GM12865 (cell line): ENCODE results near the gene MGAT5.

Experiments used
- DNase-seq: peaks from one replicate; pipeline ENCODE4 v3.0.0; 2010; ENCODE audit warnings: low read depth
- H3K4me3 ChIP-seq: 2 replicates; pipeline ENCODE4 v1.5.1; 2011; ENCODE audit warnings: mild to moderate bottlenecking, low read depth, low read length, control low read depth
- CTCF ChIP-seq: IDR thresholded peaks from 2 replicates; pipeline ENCODE4 v1.5.1; 2011; ENCODE audit warnings: low read length, control low read depth, low read depth, inconsistent platforms; ENCODE audit not compliant: insufficient read depth; ENCODE audit errors: missing control alignments

MGAT5 gene

GRCh38 chr2:134306521-134306920 is 52.6 kb downstream of the MGAT5 start:
- no peak for DNase-seq
- no peak overlapping the region for H3K4me3 ChIP-seq
- TF ChIP-seq CTCF, result no peak

DNA sequence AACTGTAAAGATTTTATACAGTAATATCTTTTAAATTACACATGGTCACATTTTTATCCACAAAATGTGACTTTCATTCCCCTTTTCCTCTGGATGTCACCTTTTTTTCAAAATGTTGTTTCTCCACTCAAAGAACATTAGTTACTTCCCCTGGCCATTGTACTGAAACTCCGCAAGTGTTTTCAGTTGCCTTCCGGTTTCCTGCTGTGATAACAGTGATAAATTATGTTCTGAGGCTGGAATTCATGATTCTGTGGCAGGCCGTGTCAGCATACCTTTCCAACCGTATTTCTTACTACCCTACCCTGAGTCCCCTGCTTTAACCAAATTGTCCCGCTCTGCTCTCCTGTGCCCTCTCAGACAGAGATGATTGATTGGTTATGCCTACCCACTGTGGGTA is 53.5 kb downstream of the MGAT5 start:
- DNase-seq, result no peak
- no peak overlapping the region for H3K4me3 ChIP-seq
- no peak for TF ChIP-seq CTCF

GRCh38 chr2:134308474-134309385 is 54.9 kb downstream of the MGAT5 start:
- no peak for DNase-seq
- no peak for TF ChIP-seq CTCF
- H3K4me3 ChIP-seq, result no peak overlapping the region

DNA sequence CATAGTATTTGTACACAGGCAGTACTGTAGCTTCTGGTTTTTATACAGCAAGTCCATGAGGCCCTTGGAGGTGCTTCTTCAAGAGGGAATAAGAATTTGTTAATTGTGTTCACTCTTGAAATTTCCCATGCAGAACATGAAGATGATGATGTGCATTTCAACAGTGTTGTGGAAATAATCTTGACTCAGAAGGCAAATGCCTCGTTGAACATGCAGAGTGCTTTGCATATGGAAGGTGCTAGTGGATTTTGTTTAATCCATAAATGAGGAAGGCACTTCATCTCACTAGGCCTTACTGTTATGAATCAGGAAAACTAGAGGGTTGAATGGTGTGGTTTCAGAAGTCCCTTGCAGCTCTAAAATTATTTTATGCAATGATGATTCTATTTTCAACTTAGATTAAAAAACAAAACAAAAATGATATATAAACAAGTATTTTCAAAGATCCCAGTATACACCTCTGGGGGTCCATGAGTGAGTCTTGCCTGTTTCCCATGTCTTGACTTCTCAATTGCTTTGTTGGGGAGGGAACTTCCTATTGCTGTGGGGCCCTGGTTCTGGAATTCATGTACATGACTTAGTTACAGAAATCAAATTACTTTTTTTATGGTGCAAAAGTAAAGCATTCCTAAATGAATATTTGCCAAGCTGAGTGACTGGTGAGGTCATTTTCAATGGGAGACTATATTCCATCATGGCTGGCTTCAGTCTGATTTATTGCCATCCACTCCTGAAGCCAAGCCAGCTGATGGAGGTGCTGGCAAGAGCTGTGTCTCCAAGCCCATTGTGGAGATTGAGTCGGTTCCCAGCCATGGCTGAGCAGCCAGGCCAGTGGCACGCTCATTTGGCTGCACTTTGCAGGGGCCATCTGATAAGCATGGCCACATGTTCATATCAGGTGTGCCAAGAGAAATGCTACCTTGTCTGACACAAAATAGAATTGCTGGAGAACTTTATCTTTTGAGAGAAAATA is 56.5 kb downstream of the MGAT5 start:
- H3K4me3 ChIP-seq, result no peak overlapping the region
- no peak for TF ChIP-seq CTCF
- no peak for DNase-seq

DNA sequence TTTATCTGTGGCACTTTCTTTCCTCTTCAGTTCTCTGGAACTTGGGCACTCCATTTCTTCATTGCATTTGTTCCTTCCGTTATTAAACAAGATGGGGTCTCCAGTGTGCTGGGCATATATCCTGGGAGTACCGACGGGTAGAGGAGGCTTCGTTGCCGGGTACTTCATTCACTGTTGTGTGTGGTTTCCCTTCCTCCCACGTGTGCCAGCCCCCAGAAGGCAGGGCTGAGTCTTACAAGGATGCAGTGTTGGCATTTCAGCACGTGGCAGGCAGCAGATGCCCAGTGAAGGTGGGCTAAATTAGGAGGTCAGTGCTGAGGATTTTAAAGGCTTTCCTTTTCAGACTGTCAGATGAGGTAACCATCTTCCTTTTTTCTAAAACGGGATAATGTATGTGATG is 58.6 kb downstream of the MGAT5 start:
- no peak for DNase-seq
- H3K4me3 ChIP-seq, result no peak overlapping the region
- TF ChIP-seq CTCF, result no peak

- no peak for TF ChIP-seq CTCF
- no peak for DNase-seq
- H3K4me3 ChIP-seq, result no peak overlapping the region
Observed at GRCh38 chr2:134314202-134314601, 60.3 kb downstream of the MGAT5 start.
